SK-N-SH treated with all-trans-retinoic acid at 6 μM for 48 hours (cell line): ENCODE measurements around the gene BNIPL.

Experiments
- ATAC-seq: fragments of 200-7000 bp; cut with Tn5 transposase; 3 replicates; pipeline ENCODE4 v1.9.1; 2020; ENCODE audit warnings: mild to moderate bottlenecking, moderate library complexity
- ARNTL ChIP-seq: fragments of 450-650 bp; formaldehyde crosslinking; IDR thresholded peaks from 2 replicates; pipeline ENCODE4 v1.5.0; 2020; ENCODE audit warnings: low read depth, mild to moderate bottlenecking, moderate library complexity, borderline replicate concordance
- BACH2 ChIP-seq: fragments of 250-450 bp; sonication (Bioruptor Pico); IDR thresholded peaks from 2 replicates; pipeline ENCODE4 v1.9.0; 2021; ENCODE audit warnings: mild to moderate bottlenecking, borderline replicate concordance
- CREB5 ChIP-seq: fragments of 250-450 bp; sonication (Bioruptor Pico); IDR thresholded peaks from 2 replicates; pipeline ENCODE4 v1.5.1; 2020; ENCODE audit warnings: low read depth, mild to moderate bottlenecking, moderate library complexity
- CSDC2 ChIP-seq: fragments of 250-450 bp; sonication (Bioruptor Pico); IDR thresholded peaks from 2 replicates; pipeline ENCODE4 v1.5.0; 2020; ENCODE audit warnings: mild to moderate bottlenecking, moderate library complexity
- CSRNP3 ChIP-seq: fragments of 250-450 bp; sonication (Bioruptor Pico); IDR thresholded peaks from 2 replicates; pipeline ENCODE4 v1.5.1; 2021; ENCODE audit warnings: mild to moderate bottlenecking, moderate library complexity
- ESRRG ChIP-seq: fragments of 250-450 bp; sonication (Bioruptor Pico); IDR thresholded peaks from 2 replicates; pipeline ENCODE4 v1.6.1; 2021; ENCODE audit warnings: mild to moderate bottlenecking
- GLIS3 ChIP-seq: fragments of 250-450 bp; sonication (Bioruptor Pico); IDR thresholded peaks from 2 replicates; pipeline ENCODE4 v1.5.0; 2020; ENCODE audit warnings: mild to moderate bottlenecking, moderate library complexity
- ISL1 ChIP-seq: fragments of 250-450 bp; sonication (Bioruptor Pico); IDR thresholded peaks from 2 replicates; pipeline ENCODE4 v2.1.2; 2022; ENCODE audit warnings: mild to moderate bottlenecking, moderate library complexity
- OSR1 ChIP-seq: fragments of 250-450 bp; sonication (Bioruptor Pico); IDR thresholded peaks from 2 replicates; pipeline ENCODE4 v1.8.0; 2022; ENCODE audit warnings: moderate library complexity, mild to moderate bottlenecking, inconsistent platforms
- PATZ1 ChIP-seq: fragments of 250-450 bp; sonication (Bioruptor Pico); IDR thresholded peaks from 2 replicates; pipeline ENCODE4 v1.8.0; 2020; ENCODE audit warnings: mild to moderate bottlenecking, moderate library complexity, borderline replicate concordance
- POU6F1 ChIP-seq: fragments of 250-450 bp; sonication (Bioruptor Pico); IDR thresholded peaks from 2 replicates; pipeline ENCODE4 v1.8.0; 2021; ENCODE audit warnings: low read depth, mild to moderate bottlenecking, moderate library complexity, borderline replicate concordance
- PPARA ChIP-seq: fragments of 250-450 bp; sonication (Bioruptor Pico); IDR thresholded peaks from 2 replicates; pipeline ENCODE4 v1.5.0; 2020; ENCODE audit warnings: mild to moderate bottlenecking, borderline replicate concordance
- RARB ChIP-seq: fragments of 250-450 bp; sonication (Bioruptor Pico); IDR thresholded peaks from 2 replicates; pipeline ENCODE4 v1.8.0; 2021; ENCODE audit warnings: mild to moderate bottlenecking, moderate library complexity
- SNAI2 ChIP-seq: fragments of 250-450 bp; sonication (Bioruptor Pico); IDR thresholded peaks from 2 replicates; pipeline ENCODE4 v1.5.0; 2020; ENCODE audit warnings: mild to moderate bottlenecking, moderate library complexity
- TCF4 ChIP-seq: fragments of 250-450 bp; sonication (Bioruptor Pico); IDR thresholded peaks from 2 replicates; pipeline ENCODE4 v1.8.0; 2021; ENCODE audit warnings: mild to moderate bottlenecking, moderate library complexity, borderline replicate concordance
- TOX ChIP-seq: fragments of 250-450 bp; sonication (Bioruptor Pico); IDR thresholded peaks from 2 replicates; pipeline ENCODE4 v1.8.0; 2021; ENCODE audit warnings: mild to moderate bottlenecking, moderate library complexity, borderline replicate concordance
- ZC3H10 ChIP-seq: fragments of 250-450 bp; sonication (Bioruptor Pico); IDR thresholded peaks from 2 replicates; pipeline ENCODE4 v1.5.1; 2021; ENCODE audit warnings: mild to moderate bottlenecking, moderate library complexity
- ZFP3 ChIP-seq: fragments of 250-450 bp; sonication (Bioruptor Pico); IDR thresholded peaks from 2 replicates; pipeline ENCODE4 v1.5.0; 2020; ENCODE audit warnings: mild to moderate bottlenecking, moderate library complexity
- ZFP30 ChIP-seq: fragments of 450-650 bp; formaldehyde crosslinking; IDR thresholded peaks from 2 replicates; pipeline ENCODE4 v1.5.0; 2022; ENCODE audit warnings: mild to moderate bottlenecking, moderate library complexity
- ZNF565 ChIP-seq: fragments of 450-650 bp; formaldehyde crosslinking; conservative IDR thresholded peaks from 2 replicates; pipeline ENCODE4 v1.5.0; 2020; ENCODE audit warnings: low read depth, mild to moderate bottlenecking, moderate library complexity
- ZNF70 ChIP-seq: fragments of 450-650 bp; formaldehyde crosslinking; IDR thresholded peaks from 2 replicates; pipeline ENCODE4 v1.5.0; 2020; ENCODE audit warnings: mild to moderate bottlenecking, moderate library complexity
- ZNF8 ChIP-seq: fragments of 450-650 bp; formaldehyde crosslinking; IDR thresholded peaks from 2 replicates; pipeline ENCODE4 v1.5.0; 2020; ENCODE audit warnings: mild to moderate bottlenecking, moderate library complexity

BNIPL gene

GRCh38 chr1:150999926-151000325 lies 36.5 kb upstream of the BNIPL start (continued):
- no peak for TF ChIP-seq PATZ1 (CRISPR knock-in tag)
- TF ChIP-seq, all 23 proteins: peak for 0

GRCh38 chr1:151000408-151000807 lies 36.0 kb upstream of the BNIPL start:
- TF ChIP-seq CREB5 (CRISPR knock-in tag) = no peak
- no peak for TF ChIP-seq ZNF8 (CRISPR knock-in tag)
- TF ChIP-seq BACH2 = no peak
- TF ChIP-seq RARB = no peak
- TF ChIP-seq ARNTL (CRISPR knock-in tag) = no peak
- no peak for TF ChIP-seq CSRNP3 (CRISPR knock-in tag)
- TF ChIP-seq OSR1 (CRISPR knock-in tag) = no peak
- no peak for ATAC-seq

- ATAC-seq = no peak
- TF ChIP-seq ZNF8 (CRISPR knock-in tag) = no peak
These were observed 34.8 kb upstream of the BNIPL start for GRCh38 chr1:151001602-151002001.

- no peak for ATAC-seq
- TF ChIP-seq CSDC2 (CRISPR knock-in tag) (no peak), PPARA (CRISPR knock-in tag) (no peak), ZC3H10 (CRISPR knock-in tag) (no peak), ARNTL (CRISPR knock-in tag) (no peak), ZNF8 (CRISPR knock-in tag) (no peak), POU6F1 (no peak), TCF4 (CRISPR knock-in tag) (no peak), RARB (no peak), ZNF565 (CRISPR knock-in tag) (no peak), BACH2 (no peak), ZFP3 (CRISPR knock-in tag) (no peak), ZFP30 (CRISPR knock-in tag) (no peak), ESRRG (CRISPR knock-in tag) (no peak), ISL1 (no peak), PATZ1 (CRISPR knock-in tag) (no peak), SNAI2 (CRISPR knock-in tag) (no peak), TOX (CRISPR knock-in tag) (no peak), ZNF70 (CRISPR knock-in tag) (no peak), CREB5 (CRISPR knock-in tag) (no peak), GLIS3 (CRISPR knock-in tag) (no peak)
These were observed 34.3 kb upstream of the BNIPL start for GRCh38 chr1:151002051-151002450.
